GM08714 (cell line): ENCODE results near the gene GDF11.
"Not testable (repeated sequence)": the region's sequence is repeated elsewhere in the genome, so short reads cannot be mapped to it uniquely, and the experiment has no call there.

ENCODE experiments used
- H3K4me3 ChIP-seq: fragments of 200-500 bp; sonication (Bioruptor generic); 2 replicates; pipeline ENCODE4 v1.5.1; 2014; ENCODE audit warnings: mild to moderate bottlenecking, low read length, inconsistent platforms
- ZNF274 ChIP-seq: IDR thresholded peaks from 2 replicates; pipeline ENCODE4 v1.6.1; 2012; ENCODE audit warnings: mild to moderate bottlenecking, low read depth, low read length

Gene GDF11

DNA sequence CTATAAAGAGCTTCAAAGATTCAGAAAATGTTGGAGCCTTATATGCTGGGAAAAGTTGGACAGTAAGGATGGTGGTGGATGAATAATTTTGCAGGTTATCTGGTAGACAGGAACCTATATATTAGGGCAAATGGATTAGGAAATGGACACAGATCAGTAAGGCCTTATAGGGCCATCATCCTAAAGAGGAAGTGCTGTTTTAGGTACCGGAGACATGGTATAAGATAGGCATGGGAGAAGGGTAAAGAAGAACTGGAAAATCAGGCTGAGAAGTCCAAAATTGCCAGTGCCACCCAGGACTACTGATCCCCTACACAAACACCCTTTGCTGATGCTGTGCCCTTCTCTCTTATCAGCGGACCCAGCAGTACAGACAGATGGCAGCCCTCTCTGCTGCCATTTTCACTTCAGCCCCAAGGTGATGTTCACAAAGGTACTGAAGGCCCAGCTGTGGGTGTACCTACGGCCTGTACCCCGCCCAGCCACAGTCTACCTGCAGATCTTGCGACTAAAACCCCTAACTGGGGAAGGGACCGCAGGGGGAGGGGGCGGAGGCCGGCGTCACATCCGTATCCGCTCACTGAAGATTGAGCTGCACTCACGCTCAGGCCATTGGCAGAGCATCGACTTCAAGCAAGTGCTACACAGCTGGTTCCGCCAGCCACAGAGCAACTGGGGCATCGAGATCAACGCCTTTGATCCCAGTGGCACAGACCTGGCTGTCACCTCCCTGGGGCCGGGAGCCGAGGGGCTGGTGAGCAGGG is 5.5 kb downstream of the GDF11 start:
- H3K4me3 ChIP-seq, result no peak overlapping the region

DNA sequence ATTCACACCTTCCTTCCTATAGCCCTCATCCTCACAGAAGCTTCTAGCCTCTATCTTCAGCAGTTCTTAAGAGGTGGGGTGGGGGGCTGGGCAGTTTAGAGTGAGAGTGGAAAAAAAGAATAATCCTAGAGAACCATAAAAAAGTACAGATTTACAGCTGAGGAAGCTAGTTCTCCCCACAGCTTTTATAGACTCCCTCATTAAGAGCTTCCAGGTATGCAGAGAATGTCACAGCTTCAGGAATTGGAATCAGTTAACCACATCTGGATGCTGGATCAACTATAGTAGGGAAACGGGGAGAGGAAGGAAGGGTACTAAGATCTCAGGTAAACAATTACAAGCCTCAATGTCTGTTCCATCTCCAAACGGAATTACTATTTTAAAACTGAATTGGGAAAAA is 12.3 kb downstream of the GDF11 start:
- H3K4me3 ChIP-seq, result no peak overlapping the region
- no peak for TF ChIP-seq ZNF274

More for the DNA sequence above, 5.5 kb downstream of the GDF11 start:
- no peak for TF ChIP-seq ZNF274

DNA sequence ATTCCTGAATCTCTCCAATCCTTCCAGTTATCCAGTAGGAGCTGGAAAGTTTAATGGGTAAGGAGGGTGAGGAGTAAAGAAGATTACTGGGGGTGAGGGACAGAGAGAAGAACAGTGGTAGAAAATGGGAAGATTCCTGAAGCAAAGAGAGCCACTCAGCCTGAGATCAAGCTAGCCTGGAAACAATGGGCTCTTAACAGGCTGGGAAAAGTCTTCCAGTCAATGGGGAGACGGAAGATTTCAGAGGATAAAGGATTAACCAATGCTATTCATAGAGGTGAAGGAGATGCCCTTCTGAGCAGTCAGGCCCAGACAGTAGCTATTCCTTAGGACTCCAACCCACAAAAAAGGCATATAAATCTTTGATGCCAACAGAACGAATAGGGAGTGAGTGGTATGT is 14.8 kb downstream of the GDF11 start:
- H3K4me3 ChIP-seq, result no peak overlapping the region
- no peak for TF ChIP-seq ZNF274

DNA sequence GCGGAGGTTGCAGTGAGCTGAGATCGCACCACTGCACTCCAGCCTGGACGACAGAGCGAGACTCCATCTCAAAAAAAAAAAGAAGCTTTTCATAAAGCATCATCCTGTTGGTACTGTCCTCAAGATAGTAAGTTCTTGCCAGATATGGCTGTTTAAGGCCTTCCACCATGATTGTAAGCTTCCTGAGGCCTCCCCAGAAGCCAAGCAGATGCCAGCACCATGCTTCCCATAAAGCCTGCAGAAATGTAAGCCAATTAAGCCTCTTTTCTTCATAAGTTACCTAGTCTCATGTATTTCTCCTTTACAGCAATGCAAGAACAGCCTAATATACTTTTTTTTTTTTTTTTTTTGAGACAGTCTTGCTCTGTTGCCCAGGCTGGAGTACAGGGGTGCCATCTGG is 15.7 kb downstream of the GDF11 start:
- not testable (repeated sequence) for H3K4me3 ChIP-seq

DNA sequence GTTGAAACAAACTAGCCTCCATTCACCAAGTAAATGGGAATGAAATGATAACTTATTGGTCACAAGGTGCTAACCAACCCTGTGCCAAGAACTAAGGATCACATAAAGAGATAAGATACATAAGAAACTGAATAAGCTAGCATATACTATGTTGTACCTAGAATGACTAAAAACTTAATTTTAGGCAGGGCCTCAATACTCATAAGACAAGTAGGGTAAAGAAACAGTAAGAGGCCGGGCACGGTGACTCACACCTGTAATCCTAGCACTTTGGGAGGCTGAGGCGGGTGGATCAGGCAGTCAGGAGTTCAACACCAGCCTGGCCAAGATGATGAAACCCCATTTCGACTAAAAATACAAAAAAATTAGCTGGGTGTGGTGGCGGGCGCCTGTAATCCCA is 17.7 kb downstream of the GDF11 start:
- no peak for TF ChIP-seq ZNF274
- no peak overlapping the region for H3K4me3 ChIP-seq

DNA sequence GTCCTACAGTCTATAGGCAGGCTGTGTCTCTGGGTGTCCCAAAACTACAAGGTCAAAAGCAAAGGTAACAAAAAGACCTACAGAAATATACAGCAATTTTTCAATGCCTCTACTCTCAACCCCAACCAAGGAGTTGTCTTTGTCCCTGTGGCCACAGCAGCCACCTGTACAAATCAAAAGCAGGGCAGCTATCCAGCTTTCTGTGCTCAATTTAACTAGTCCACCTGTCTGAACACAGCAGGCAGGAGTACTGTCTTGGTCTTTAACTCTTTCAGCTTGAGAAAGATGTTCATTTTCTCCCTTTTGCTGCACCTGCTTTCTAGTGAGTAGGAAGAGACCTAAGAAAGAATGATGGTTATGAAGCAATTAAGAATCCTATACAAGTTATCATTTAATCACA is 19.7 kb downstream of the GDF11 start:
- H3K4me3 ChIP-seq, result no peak overlapping the region
- no peak for TF ChIP-seq ZNF274

DNA sequence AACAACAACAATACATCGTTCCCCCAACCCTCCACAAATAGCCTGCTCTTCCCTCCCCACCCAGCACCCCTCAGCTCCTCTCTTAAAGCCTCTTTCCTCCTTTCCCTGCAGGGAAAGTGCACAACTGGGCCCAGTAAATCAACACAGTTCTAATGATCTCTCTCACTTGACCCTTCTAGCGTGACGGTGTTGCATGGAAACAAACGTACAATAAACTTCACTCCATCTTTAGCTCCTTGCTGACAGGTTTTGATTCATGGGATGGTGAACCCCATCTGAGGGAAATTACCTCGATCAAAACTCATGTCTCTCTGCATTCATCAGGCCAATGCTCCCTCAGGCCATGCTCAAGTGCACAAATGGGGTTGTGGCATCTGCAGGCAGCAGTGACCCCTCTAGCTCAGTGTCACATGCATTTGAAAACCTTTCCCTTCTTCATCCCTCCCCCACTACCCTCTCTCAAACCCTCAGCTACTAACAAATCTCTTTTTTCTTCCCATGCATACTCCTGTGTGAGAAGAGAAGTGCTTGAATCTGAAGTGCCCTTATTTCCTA is 22.9 kb downstream of the GDF11 start:
- H3K4me3 ChIP-seq, result no peak overlapping the region
- TF ChIP-seq ZNF274, result no peak

DNA sequence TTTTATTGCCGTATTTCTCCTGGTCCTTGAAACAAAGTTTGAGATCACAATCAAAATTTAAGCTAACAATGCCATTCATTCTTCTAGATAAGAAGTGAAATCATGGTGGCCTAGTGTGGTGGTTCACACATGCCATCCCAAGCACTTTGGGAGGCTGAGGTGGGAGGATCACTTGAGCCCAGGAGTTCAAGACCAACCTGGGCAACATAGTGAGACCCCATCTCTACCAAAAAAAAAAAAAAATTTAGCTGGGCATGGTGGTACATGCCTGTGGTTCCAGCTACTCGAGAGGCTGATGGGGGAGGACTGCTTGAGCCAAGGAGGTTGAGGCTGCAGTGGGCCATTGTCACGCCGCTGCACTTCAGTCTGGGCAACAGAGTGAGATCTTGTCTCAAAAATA is 24.2 kb downstream of the GDF11 start:
- H3K4me3 ChIP-seq, result no peak overlapping the region
- no peak for TF ChIP-seq ZNF274

DNA sequence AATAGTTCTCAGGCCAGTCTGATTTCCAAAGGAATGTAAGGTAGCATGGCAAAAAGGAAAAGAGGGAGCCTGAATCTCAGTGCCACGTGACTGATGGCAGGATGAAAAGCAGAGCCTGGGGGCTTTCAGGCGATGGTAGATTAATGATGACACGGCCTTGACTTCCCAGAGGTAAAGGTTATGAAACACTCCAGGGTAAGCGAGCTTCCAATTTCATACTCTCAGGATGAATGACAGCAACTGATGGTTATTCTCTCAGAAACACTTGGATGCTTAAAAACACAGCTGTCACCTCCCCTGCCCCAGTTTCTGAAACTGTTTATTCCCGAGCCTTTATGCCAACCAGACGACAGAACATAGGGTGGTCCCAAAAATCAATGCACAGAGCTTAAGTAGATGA is 28.8 kb downstream of the GDF11 start:
- no peak for TF ChIP-seq ZNF274
- H3K4me3 ChIP-seq, result no peak overlapping the region

DNA sequence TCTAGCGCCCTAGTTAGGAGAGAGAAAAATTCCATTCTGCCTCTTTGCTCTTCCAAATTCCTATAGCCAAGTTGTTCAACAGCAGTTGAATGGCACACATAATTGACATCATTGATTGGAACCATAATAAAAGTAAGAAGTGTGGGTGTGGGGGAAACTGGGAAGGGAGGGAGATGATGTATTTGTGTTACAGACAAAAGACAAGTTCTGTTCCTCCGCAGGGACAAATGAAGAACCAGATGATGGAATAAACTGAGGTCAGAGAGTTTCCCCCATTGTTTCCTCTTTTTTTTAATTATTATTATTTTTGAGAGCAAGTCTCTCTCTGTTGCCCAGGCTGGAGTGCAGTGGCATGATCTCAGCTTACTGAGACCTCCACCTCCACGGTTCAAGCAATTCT is 34.9 kb downstream of the GDF11 start:
- no peak for TF ChIP-seq ZNF274
- H3K4me3 ChIP-seq, result no peak overlapping the region

DNA sequence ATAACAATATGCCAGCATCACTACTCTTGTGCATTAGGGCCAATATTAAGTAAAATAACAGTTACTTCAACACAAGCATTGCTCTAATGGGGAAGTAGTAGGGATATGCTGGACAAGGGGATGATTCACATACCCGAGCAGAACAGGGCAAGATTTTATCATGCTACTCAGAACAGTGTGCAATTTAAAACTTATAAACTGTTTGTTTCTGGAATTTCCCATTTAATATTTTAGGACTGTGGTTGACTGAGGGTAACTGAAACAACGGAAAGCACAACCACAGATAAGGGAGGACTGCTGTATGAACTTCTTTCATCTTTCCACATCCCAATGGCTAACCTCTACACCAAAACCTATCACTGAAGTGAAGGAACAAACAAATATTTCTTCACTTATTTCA is 37.8 kb downstream of the GDF11 start:
- no peak overlapping the region for H3K4me3 ChIP-seq
- no peak for TF ChIP-seq ZNF274

DNA sequence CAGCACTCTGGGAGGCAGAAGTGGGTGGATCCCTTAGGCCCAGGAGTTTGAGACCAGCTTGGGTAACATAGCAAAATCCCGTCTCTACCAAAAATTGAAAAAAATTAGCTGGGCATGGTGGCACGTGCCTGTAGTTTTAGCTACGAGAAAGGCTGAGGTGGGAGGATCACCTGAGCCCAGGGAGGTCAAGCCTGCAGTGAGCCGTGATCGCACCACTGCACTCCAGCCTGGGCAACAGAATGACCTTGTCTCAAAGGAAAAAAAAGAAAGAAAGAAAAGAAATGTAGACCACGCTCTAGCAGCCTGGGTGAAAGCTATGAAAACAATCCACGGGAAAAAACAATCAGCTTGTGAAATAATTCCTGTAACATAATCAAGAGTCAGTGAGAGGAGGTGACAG is 45.6 kb downstream of the GDF11 start:
- TF ChIP-seq ZNF274, result no peak
- H3K4me3 ChIP-seq, result no peak overlapping the region

DNA sequence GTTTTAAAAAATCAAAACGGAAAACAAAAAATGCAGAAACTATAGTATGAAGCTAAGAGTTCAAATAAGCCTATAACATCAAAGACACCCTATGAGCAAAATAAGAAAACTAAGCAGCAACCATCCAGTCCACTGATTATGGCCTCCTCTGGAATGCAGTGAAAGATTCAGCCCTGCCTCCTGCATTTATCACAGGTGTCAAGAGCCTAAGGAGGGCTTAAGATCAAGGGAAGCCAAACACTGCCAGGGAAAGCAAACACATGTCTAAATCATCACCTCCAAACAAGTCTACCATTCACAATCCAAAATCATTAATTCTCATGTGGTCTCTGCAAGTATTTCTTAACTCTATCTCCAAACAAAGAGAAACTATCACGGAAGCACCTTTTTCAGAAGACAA is 46.2 kb downstream of the GDF11 start:
- no peak overlapping the region for H3K4me3 ChIP-seq

DNA sequence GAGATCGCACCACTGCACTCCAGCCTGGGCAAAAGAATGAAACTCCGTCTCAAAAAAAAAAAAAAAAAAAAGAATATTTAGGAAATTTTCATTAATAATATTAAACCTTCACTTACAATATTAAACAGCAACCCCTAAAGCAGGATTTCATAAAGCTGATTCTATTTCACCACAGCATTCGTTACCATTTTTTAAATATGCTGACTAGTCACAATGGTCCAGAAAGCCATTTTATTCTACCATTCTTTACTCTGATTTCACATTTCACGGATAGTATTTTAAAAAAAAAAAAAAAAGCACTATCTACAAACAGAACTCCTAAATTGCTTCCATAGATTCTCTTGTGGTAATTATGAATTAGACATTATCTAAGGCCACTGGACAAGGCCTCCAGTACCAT is 47.0 kb downstream of the GDF11 start:
- H3K4me3 ChIP-seq, result no peak overlapping the region
- TF ChIP-seq ZNF274, result no peak

More for the DNA sequence above, 46.2 kb downstream of the GDF11 start:
- TF ChIP-seq ZNF274, result no peak

DNA sequence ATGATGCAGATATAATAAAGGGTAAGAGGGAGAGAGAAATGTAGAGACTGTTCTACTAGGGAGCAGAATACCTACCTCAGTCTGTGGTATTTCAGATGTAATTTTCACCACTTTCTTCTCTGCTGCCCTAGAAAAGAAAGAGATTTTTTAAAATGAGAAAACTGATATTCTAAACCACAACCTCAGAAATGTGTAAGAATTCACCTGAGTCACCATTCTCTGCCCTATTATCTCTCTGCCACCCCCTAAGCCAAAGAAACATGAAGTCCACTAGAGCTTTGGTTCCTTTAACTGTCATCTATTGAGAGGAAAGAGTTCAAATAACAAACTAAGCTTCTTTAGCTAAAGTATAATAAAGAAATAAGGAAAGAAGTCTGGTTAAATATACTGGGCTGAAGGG is 53.0 kb downstream of the GDF11 start:
- no peak for TF ChIP-seq ZNF274
- no peak overlapping the region for H3K4me3 ChIP-seq

DNA sequence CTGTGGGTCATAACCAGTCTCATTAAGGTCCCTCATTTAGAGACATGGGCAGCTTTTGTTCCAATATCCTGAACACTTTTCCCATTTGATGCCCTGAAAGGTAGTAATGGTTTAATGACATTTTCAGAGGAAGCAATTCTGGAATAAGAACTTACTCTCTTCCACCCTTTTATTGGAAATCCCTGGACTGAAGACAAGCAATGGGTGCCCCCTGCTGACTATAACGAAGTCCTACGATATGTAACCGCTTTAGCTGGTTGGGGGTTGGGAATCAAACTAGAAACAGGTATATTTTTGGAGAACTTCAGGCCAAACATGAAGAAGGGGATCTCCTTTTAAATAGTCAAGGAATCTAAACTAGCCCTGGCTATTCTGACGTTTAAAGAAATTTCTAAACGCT is 54.1 kb downstream of the GDF11 start:
- H3K4me3 ChIP-seq, result no peak overlapping the region
- TF ChIP-seq ZNF274, result no peak
